Panc1 (cell line): ENCODE measurements around the gene IL7R. TPM values are rescaled to one million over a fixed set of nuclear protein-coding genes. Genes with fewer than 3 reads are reported as not detected.

Source experiments
- ATAC-seq: fragments of 200-7000 bp; cut with Tn5 transposase; 2 replicates; pipeline ENCODE4 v1.9.1; 2020; ENCODE audit warnings: mild to moderate bottlenecking, moderate library complexity
- BruUV-seq: library from RNA; stranded (reverse); fragments of 400-500 nt; replicated peaks from 2 replicates; lab custom pipeline; 2021; lab: Mats Ljungman, UMichigan
- CTCF ChIA-PET: fragments of 300-600 bp; sonication (Branson Sonifier 250); formaldehyde crosslinking; loops from one replicate; lab custom pipeline; 2022; ENCODE audit warnings: antibody characterized with exemption; lab: Charles Lee
- POLR2A ChIA-PET: fragments of 300-600 bp; sonication (Branson Sonifier 250); formaldehyde crosslinking; loops from one replicate; lab custom pipeline; 2022; ENCODE audit warnings: antibody characterized with exemption; lab: Charles Lee
- DNase-seq: peaks from one replicate; pipeline ENCODE4 v3.0.0-alpha.2; 2010; ENCODE audit warnings: low read depth, low spot score
- H3K27ac ChIP-seq: 2 replicates; pipeline ENCODE4 v1.5.1; 2011; ENCODE audit warnings: mild to moderate bottlenecking, low read length, inconsistent platforms
- H3K27me3 ChIP-seq: fragments of 200-500 bp; sonication (Bioruptor generic); 2 replicates; pipeline ENCODE4 v1.6.0; 2014; ENCODE audit warnings: low read length, inconsistent platforms; ENCODE audit not compliant: control insufficient read depth, insufficient read depth
- H3K36me3 ChIP-seq: fragments of 200-500 bp; sonication (Bioruptor generic); 2 replicates; pipeline ENCODE4 v1.5.1; 2014; ENCODE audit warnings: inconsistent platforms, mild to moderate bottlenecking, low read length, moderate library complexity; ENCODE audit not compliant: control insufficient read depth, insufficient read depth
- H3K4me1 ChIP-seq: 2 replicates; pipeline ENCODE4 v1.5.1; 2011; ENCODE audit warnings: inconsistent platforms, mild to moderate bottlenecking, low read length, moderate library complexity; ENCODE audit not compliant: control insufficient read depth, insufficient read depth
- H3K4me3 ChIP-seq, 2 experiments: 2 replicates each; pipeline ENCODE4 v1.5.1; 2011 to 2012; ENCODE audit warnings: low read depth in 2 of 2, low read length in 2 of 2, mild to moderate bottlenecking in 2 of 2, inconsistent platforms in 1 of 2, moderate library complexity in 1 of 2
- H3K9me3 ChIP-seq: fragments of 200-500 bp; sonication (Bioruptor generic); 2 replicates; pipeline ENCODE4 v1.5.1; 2014; ENCODE audit warnings: low read depth, mild to moderate bottlenecking, inconsistent platforms, low read length, moderate library complexity; ENCODE audit not compliant: control insufficient read depth, insufficient read depth
- POLR2AphosphoS5 ChIP-seq: IDR thresholded peaks from 2 replicates; pipeline ENCODE4 v1.6.1; 2012; ENCODE audit warnings: mild to moderate bottlenecking, low read depth, low read length, moderate library complexity
- SIN3A ChIP-seq: IDR thresholded peaks from 2 replicates; pipeline ENCODE4 v1.6.1; 2012; ENCODE audit warnings: low read depth, mild to moderate bottlenecking, low read length, moderate library complexity, borderline replicate concordance; ENCODE audit not compliant: insufficient read depth
- TCF7L2 ChIP-seq: IDR thresholded peaks from 2 replicates; pipeline ENCODE4 v1.6.1; 2011; ENCODE audit warnings: mild to moderate bottlenecking, low read depth, low read length, inconsistent platforms
- in situ Hi-C: cut with HindIII; loops from 2 replicates; pipeline ENCODE4 v1.10.0; 2016; ENCODE audit warnings: low sequenced_read_pairs, low pct_unique_long_range_greater_than_20kb
- intact Hi-C: fragments of 100-400 bp; cut with micrococcal nuclease; formaldehyde crosslinking; loops from one replicate; pipeline ENCODE4 v1.10.0; 2022; ENCODE audit not compliant: unreplicated experiment
- total RNA-seq: library from RNA; stranded (reverse); gene quantifications from one replicate; pipeline ENCODE4 v1.2.1, GENCODE V29; 2021; ENCODE audit not compliant: unreplicated experiment
- TF ChIP-seq, protein P1 (sequence below), 2 experiments: IDR thresholded peaks; 2 replicates each; pipeline ENCODE4 v1.6.1; 2011 to 2012; ENCODE audit warnings: low read depth in 2 of 2, control low read depth in 1 of 2, low read length in 1 of 2, mild to moderate bottlenecking in 1 of 2, moderate library complexity in 1 of 2; ENCODE audit not compliant: insufficient read depth in 1 of 2
- TF ChIP-seq, protein P2 (sequence below): fragments of 450-650 bp; IDR thresholded peaks from 2 replicates; pipeline ENCODE4 v1.5.1; 2017; ENCODE audit warnings: mild to moderate bottlenecking

The IL7R gene
- total RNA-seq, 1 experiment from 2014 or later = 0.90 TPM

GRCh38 chr5:35867998-35868397, 11.3 kb downstream of the IL7R start:
- Histone ChIP-seq H3K9me3 (no peaks in the 10 kb centered on the region), H3K4me3 (no peak overlapping the region), H3K36me3 (no peaks in the 10 kb centered on the region), H3K4me1 (no peaks in the 10 kb centered on the region), H3K27ac (no peak overlapping the region), H3K27me3 (no peaks in the 10 kb centered on the region)
- no peak for ATAC-seq
- ChIA-PET CTCF (no interaction called here), POLR2A (no interaction called here)
- no TSS peak for BruUV-seq
- no peak for TF ChIP-seq TCF7L2
- TF ChIP-seq, protein P1, sequence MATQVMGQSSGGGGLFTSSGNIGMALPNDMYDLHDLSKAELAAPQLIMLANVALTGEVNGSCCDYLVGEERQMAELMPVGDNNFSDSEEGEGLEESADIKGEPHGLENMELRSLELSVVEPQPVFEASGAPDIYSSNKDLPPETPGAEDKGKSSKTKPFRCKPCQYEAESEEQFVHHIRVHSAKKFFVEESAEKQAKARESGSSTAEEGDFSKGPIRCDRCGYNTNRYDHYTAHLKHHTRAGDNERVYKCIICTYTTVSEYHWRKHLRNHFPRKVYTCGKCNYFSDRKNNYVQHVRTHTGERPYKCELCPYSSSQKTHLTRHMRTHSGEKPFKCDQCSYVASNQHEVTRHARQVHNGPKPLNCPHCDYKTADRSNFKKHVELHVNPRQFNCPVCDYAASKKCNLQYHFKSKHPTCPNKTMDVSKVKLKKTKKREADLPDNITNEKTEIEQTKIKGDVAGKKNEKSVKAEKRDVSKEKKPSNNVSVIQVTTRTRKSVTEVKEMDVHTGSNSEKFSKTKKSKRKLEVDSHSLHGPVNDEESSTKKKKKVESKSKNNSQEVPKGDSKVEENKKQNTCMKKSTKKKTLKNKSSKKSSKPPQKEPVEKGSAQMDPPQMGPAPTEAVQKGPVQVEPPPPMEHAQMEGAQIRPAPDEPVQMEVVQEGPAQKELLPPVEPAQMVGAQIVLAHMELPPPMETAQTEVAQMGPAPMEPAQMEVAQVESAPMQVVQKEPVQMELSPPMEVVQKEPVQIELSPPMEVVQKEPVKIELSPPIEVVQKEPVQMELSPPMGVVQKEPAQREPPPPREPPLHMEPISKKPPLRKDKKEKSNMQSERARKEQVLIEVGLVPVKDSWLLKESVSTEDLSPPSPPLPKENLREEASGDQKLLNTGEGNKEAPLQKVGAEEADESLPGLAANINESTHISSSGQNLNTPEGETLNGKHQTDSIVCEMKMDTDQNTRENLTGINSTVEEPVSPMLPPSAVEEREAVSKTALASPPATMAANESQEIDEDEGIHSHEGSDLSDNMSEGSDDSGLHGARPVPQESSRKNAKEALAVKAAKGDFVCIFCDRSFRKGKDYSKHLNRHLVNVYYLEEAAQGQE (IDR thresholded peaks at IDR 0.05; ENCODE audit: insufficient read depth in 1 of 2, low read depth in 2 of 2, low read length in 1 of 2) = no peak
- no peak for TF ChIP-seq SIN3A
- no peak for TF ChIP-seq POLR2AphosphoS5
- TF ChIP-seq, protein P2, sequence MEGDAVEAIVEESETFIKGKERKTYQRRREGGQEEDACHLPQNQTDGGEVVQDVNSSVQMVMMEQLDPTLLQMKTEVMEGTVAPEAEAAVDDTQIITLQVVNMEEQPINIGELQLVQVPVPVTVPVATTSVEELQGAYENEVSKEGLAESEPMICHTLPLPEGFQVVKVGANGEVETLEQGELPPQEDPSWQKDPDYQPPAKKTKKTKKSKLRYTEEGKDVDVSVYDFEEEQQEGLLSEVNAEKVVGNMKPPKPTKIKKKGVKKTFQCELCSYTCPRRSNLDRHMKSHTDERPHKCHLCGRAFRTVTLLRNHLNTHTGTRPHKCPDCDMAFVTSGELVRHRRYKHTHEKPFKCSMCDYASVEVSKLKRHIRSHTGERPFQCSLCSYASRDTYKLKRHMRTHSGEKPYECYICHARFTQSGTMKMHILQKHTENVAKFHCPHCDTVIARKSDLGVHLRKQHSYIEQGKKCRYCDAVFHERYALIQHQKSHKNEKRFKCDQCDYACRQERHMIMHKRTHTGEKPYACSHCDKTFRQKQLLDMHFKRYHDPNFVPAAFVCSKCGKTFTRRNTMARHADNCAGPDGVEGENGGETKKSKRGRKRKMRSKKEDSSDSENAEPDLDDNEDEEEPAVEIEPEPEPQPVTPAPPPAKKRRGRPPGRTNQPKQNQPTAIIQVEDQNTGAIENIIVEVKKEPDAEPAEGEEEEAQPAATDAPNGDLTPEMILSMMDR = no peak
- intact Hi-C loops = no loop called here
- in situ Hi-C loops = no loop called here
- no peak for DNase-seq

DNA sequence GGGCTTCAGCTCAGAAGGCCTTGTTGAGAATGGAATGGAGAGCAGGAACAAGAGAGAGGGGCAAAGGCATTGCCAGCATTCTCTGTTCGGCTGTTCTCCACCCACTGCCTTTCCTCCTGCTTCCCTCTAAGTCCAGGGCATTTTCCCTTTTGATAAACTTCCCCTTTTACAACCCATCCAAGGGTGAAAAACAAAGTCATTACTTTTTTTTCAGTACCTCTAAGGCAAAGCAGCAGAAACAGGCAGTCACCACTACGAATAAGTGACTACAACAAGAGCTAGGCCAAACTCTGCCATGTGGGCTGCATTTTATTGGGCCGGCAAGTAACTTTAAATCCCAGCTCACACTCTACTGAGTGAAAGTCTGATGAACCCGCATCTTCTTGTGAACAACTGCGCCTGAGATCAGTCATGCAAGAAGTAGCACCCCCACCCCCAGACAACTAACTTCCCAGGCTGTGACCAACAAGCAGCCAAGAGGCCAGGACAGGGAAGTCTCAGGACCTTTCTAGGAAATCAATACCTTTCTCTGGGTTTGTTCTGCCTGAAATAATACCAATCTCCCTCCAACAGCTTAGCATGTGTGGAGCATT, 13.1 kb downstream of the IL7R start:
- Histone ChIP-seq H3K4me3 (no peak overlapping the region), H3K27ac (no peak overlapping the region), H3K4me1 (no peaks in the 10 kb centered on the region), H3K36me3 (no peaks in the 10 kb centered on the region), H3K9me3 (no peaks in the 10 kb centered on the region), H3K27me3 (no peaks in the 10 kb centered on the region)
- BruUV-seq = no TSS peak
- intact Hi-C loops (no loop called here), in situ Hi-C loops (no loop called here)
- ATAC-seq = no peak
- TF ChIP-seq POLR2AphosphoS5 = no peak
- no peak for TF ChIP-seq SIN3A
- TF ChIP-seq, protein P1 (IDR thresholded peaks at IDR 0.05; ENCODE audit: insufficient read depth in 1 of 2, low read depth in 2 of 2, low read length in 1 of 2) = no peak
- TF ChIP-seq, protein P2 = no peak
- TF ChIP-seq TCF7L2 = no peak
- CTCF ChIA-PET = no interaction called here
- DNase-seq = no peak
- POLR2A ChIA-PET = no interaction called here
